Gastrocnemius medialis (tissue), 4 donors: ENCODE results near the gene KRT82. TPM values are rescaled to one million over a fixed set of nuclear protein-coding genes. Genes with fewer than 3 reads are reported as not detected.
"Not testable (repeated sequence)": the region's sequence is repeated elsewhere in the genome, so short reads cannot be mapped to it uniquely, and the experiment has no call there.

ENCODE experiments used
- ATAC-seq, 2 donors: fragments of 150-250 bp; one replicate each; pipeline ENCODE4 v1.9.1; 2016
- DNase-seq, 2 donors: peaks; one replicate each; pipeline ENCODE4 v3.0.0-alpha.2; 2019
- H3K27ac ChIP-seq, 4 donors: fragments of 200-600 bp; sonication (generic); 1 replicate in 1 of 4; 2 replicates in 3 of 4; pipeline ENCODE4 v1.5.1; 2016 to 2018; ENCODE audit warnings: mild to moderate bottlenecking in 2 of 4, moderate library complexity in 1 of 4
- H3K27me3 ChIP-seq, 3 donors: fragments of 200-600 bp; sonication (generic) in 2 of 3; 1 replicate in 1 of 3; 2 replicates in 2 of 3; pipeline versions ENCODE4 v1.5.1 to v1.6.0; 2016 to 2019; ENCODE audit warnings: mild to moderate bottlenecking in 1 of 3, moderate library complexity in 1 of 3
- H3K36me3 ChIP-seq, 2 donors: fragments of 200-600 bp; sonication (generic) in 1 of 2; one replicate each; pipeline ENCODE4 v1.5.1; 2017 to 2018
- H3K4me1 ChIP-seq, 2 donors: fragments of 200-600 bp; sonication (generic) in 1 of 2; one replicate each; pipeline ENCODE4 v1.5.1; 2016 to 2017; ENCODE audit warnings: mild to moderate bottlenecking in 2 of 2
- H3K4me3 ChIP-seq, 4 donors: fragments of 200-600 bp; sonication (generic) in 3 of 4; 1 replicate in 1 of 4; 2 replicates in 3 of 4; pipeline ENCODE4 v1.5.1; 2016 to 2019; ENCODE audit warnings: mild to moderate bottlenecking in 2 of 4
- H3K9me3 ChIP-seq, 3 donors: fragments of 200-600 bp; sonication (generic) in 2 of 3; 1 replicate in 1 of 3; 2 replicates in 2 of 3; pipeline ENCODE4 v1.5.1; 2016 to 2019
- CTCF ChIP-seq, 5 experiments: fragments of 450-650 bp in 3 of 5; fragments of 200-600 bp in 2 of 5; sonication (generic) in 2 of 5; IDR thresholded peaks in 4 of 5; conservative IDR thresholded peaks in 1 of 5; 1 replicate in 4 of 5; 2 replicates in 1 of 5; pipeline ENCODE4 v1.5.1; 2016 to 2019; ENCODE audit warnings: antibody characterized with exemption in 5 of 5, mild to moderate bottlenecking in 3 of 5, moderate library complexity in 3 of 5
- POLR2A ChIP-seq, 2 donors: fragments of 450-650 bp; IDR thresholded peaks; one replicate each; pipeline ENCODE4 v1.6.1; 2017; ENCODE audit warnings: antibody characterized with exemption in 2 of 2, mild to moderate bottlenecking in 2 of 2, moderate library complexity in 2 of 2
- in situ Hi-C, 4 donors: fragments of 200-750 bp; cut with MboI; loops; one replicate each; pipeline versions ENCODE4 v1.15.0 to v1.8.0; 2017; ENCODE audit warnings: low sequenced_read_pairs in 4 of 4
- intact Hi-C: fragments of 100-400 bp; cut with DNase I; formaldehyde crosslinking; loops from one replicate; pipeline ENCODE4 v1.15.1; 2023; ENCODE audit warnings: low total_unique reads
- total RNA-seq, 4 donors: library from RNA; depleted of rRNA; stranded (reverse); fragments of >200 nt; gene quantifications; one replicate each; pipeline versions ENCODE4 v1.1.0 to v1.2.3, GENCODE V29; 2016

The KRT82 gene
- total RNA-seq, 4 donors from 2014 or later, result not detected

GRCh38 chr12:52448228-52448627 lies 42.1 kb upstream of the KRT82 start:
- H3K9me3 ChIP-seq, result no peaks in the 10 kb centered on the region
- in situ Hi-C loops, result no loop called here
- DNase-seq (no peak), ATAC-seq (no peak)
- TF ChIP-seq CTCF (IDR thresholded peaks at IDR 0.05 in 4 of 5, conservative IDR thresholded peaks at IDR 0.05 in 1 of 5), result no peak
- TF ChIP-seq POLR2A (IDR thresholded peaks at IDR 0.05), result no peak
- no peaks in the 10 kb centered on the region for H3K27me3 ChIP-seq
- no peaks in the 10 kb centered on the region for H3K4me1 ChIP-seq
- H3K36me3 ChIP-seq, result no peaks in the 10 kb centered on the region
- H3K4me3 ChIP-seq, result no peak overlapping the region
- intact Hi-C loops, result no loop called here
- H3K27ac ChIP-seq, result no peak overlapping the region

GRCh38 chr12:52447196-52447595 lies 41.1 kb upstream of the KRT82 start:
- in situ Hi-C loops, DNase-seq, H3K9me3 ChIP-seq, H3K4me1 ChIP-seq, H3K27ac ChIP-seq, ATAC-seq, intact Hi-C loops, H3K36me3 ChIP-seq, H3K4me3 ChIP-seq, H3K27me3 ChIP-seq: not testable (repeated sequence)

- Histone ChIP-seq H3K9me3 (no peaks in the 10 kb centered on the region), H3K36me3 (no peaks in the 10 kb centered on the region), H3K27ac (no peak overlapping the region), H3K27me3 (peaks cover 0 to 5% (median 0%) of the 10 kb centered on the region in 3 donors), H3K4me1 (no peaks in the 10 kb centered on the region), H3K4me3 (no peak overlapping the region)
- DNase-seq (no peak), ATAC-seq (no peak)
- TF ChIP-seq CTCF (IDR thresholded peaks at IDR 0.05 in 4 of 5, conservative IDR thresholded peaks at IDR 0.05 in 1 of 5) (no peak), POLR2A (IDR thresholded peaks at IDR 0.05) (no peak)
- intact Hi-C loops, result no loop called here
- in situ Hi-C loops, result no loop called here
These were observed 40.4 kb upstream of the KRT82 start for GRCh38 chr12:52446367-52447045.

- intact Hi-C loops (no loop called here), in situ Hi-C loops (no loop called here)
- Histone ChIP-seq H3K9me3 (no peaks in the 10 kb centered on the region), H3K4me3 (no peak overlapping the region), H3K27ac (no peak overlapping the region), H3K27me3 (peaks cover 0 to 5% (median 0%) of the 10 kb centered on the region in 3 donors), H3K4me1 (no peaks in the 10 kb centered on the region), H3K36me3 (no peaks in the 10 kb centered on the region)
- no peak for DNase-seq
- no peak for ATAC-seq
- TF ChIP-seq POLR2A (IDR thresholded peaks at IDR 0.05) (no peak), CTCF (IDR thresholded peaks at IDR 0.05 in 4 of 5, conservative IDR thresholded peaks at IDR 0.05 in 1 of 5) (no peak)
These were observed 39.7 kb upstream of the KRT82 start for GRCh38 chr12:52445876-52446275.

- DNase-seq, result no peak
- no peak overlapping the region for H3K4me3 ChIP-seq
- no peaks in the 10 kb centered on the region for H3K9me3 ChIP-seq
- peaks cover 0 to 5% (median 0%) of the 10 kb centered on the region in 3 donors for H3K27me3 ChIP-seq
- H3K4me1 ChIP-seq, result no peaks in the 10 kb centered on the region
- no peaks in the 10 kb centered on the region for H3K36me3 ChIP-seq
- H3K27ac ChIP-seq, result no peak overlapping the region
- in situ Hi-C loops, result no loop called here
- no peak for ATAC-seq
- TF ChIP-seq CTCF (IDR thresholded peaks at IDR 0.05 in 4 of 5, conservative IDR thresholded peaks at IDR 0.05 in 1 of 5) (no peak), POLR2A (IDR thresholded peaks at IDR 0.05) (no peak)
- intact Hi-C loops, result no loop called here
These were observed 38.8 kb upstream of the KRT82 start for GRCh38 chr12:52444647-52445595.
